Measurements from ENCODE around the gene KRTAP5-1.
A peak's percentile ranks its signal among the peaks of the same experiment; 100 is the strongest.
"Not testable (repeated sequence)": the region's sequence is repeated elsewhere in the genome, so short reads cannot be mapped to it uniquely, and the experiment has no call there.

KRTAP5-1 gene

DNA sequence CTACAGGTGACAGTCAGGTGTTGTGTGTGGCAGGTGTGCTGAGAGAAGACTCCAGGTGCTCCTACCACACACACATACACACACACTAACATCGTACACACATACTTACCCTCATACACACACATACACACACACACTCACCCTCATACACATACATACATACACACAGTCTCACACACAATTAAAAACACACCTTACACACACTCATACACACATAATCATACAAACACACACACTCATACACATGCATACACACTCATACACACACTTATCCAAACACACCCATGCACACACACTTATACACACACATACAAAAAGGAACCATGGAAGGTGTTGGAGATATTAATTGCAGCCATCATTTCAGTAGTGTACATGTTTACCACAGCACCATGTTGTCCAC lies 18.5 kb upstream of the KRTAP5-1 start:
- DNase-seq = no peak

DNA sequence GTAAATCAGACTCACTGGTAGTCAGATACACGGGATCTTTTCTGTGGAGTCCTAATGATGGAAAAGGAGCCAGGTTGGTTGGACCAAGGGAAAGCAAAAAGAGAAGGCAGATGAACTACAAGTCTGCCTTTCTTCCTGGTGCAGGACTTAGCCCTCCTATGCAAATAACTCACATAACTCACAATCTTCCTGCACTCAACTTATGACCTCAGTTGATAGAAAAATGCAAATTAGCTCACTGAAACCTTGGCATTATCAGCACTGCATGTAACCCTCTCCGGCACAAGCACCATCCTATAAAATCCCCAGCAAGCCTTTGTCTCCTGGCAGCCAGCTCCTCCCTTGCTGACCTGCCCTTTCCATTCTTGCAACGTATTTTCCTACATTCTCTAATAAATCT lies 16.6 kb upstream of the KRTAP5-1 start:
- not testable (repeated sequence) for DNase-seq

DNA sequence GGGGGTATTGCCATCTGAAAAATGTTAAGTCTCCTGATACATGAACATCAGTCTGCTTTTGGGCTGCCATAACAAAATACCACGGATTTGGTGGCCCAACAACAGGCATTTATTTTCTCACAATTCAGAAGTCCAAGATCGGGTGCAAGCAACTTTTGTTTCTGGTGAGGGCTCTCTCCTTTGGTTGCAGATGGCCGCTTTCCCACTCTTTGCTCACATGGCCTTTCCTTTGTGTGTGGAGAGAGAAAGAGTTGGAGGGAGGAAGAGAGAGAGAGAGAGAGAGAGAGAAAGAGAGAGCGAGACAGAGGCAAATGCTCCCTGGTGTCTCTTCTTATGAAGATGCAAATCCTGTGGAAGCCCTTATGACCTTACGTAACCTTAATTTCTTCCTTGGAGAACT lies 15.5 kb upstream of the KRTAP5-1 start:
- DNase-seq = peak in 10 of 58 donors; percentile 6 to 52 (median 16)

DNA sequence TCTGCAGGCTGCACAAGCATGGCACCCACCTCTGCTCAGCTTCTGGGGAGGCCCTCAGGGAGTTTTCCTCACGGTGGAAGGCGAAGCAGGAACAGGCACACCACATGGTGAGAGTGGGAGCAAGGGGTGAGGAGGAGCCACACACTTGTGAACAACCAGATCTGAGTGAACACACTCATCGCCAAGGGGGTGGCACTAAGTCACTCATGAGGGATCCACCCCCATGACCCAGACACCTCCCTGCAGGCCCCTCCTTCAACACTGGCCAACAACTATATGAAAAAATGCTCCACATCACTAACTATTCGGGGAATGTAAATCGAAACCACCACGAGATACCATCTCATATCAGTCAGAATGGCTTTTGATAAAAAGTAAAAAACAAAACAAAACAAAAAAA lies 13.7 kb upstream of the KRTAP5-1 start:
- DNase-seq = no peak

DNA sequence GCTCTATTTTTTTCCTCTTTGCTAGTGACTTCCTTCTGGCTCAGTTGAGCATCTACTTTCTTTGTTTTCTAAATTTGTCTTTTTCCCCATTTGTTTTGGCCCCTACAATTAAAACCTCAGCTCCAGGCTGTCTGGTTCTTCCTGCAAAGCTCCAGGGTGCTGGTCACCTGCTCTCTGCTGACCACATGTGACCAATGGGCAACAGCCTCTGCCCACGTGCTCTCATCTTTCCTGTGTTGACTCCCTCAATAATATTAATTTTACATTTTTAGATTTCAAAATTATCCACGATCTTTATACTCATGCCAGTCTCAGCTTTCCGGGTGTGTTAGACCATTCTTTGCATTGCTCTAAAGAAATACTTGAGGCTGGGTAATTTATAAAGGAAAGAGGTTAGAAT lies 13.3 kb upstream of the KRTAP5-1 start:
- not testable (repeated sequence) for DNase-seq

DNA sequence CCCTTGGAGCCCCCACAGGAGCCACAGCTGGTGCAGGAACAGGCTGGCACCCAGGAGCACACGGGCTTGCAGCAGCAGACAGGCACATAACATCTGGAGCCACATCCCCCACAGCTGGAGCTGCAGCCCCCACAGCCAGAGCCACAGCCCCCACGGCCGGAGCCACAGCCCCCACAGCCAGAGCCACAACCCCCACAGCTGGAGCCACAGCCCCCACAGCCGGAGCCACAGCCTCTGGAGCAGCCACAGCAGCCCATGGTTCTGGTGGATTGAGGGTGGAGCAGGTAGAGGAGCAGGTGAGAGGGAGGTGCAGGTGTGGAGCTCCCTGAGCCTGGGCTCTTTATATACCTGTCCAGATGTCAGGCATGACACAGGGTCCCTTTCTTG lies 12.9 kb upstream of the KRTAP5-1 start, which contains the start of gene KRTAP5-2:
KRTAP5-2 (minus strand) TSS at position 301 of the 387 bp plus-strand sequence; CDS start at position 257, 44 bp downstream.
- no peak for DNase-seq

DNA sequence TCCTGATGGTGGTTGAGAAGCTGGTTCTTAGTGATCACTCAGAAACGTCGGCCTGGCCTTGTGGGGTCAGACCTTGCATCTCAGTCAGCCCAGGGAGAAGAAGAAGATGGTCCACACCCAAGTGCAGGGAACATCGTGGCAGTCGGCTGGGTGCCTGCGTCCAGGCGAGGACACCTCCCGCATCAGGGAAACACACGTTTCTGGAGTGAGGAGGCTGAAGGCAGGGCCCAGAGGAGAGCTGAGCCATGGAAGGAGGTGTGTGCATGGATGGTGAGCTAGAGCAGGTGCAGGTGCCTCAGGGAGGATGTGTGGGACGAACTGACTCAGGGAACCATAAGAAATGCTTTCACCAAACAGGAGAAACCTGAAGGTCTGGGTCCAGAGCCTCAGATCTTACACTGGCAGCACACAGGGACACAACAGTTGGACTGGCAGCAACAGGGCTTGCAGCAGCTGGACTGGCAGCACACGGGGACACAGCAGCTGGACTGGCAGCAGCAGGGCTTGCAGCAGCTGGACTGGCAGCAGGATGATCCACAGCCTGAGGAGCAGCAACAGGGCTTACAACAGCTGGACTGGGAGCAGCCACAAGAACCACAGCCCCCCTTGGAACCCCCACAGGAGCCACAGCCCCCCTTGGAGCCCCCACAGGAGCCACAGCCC lies 12.4 kb upstream of the KRTAP5-1 start:
- DNase-seq = no peak

DNA sequence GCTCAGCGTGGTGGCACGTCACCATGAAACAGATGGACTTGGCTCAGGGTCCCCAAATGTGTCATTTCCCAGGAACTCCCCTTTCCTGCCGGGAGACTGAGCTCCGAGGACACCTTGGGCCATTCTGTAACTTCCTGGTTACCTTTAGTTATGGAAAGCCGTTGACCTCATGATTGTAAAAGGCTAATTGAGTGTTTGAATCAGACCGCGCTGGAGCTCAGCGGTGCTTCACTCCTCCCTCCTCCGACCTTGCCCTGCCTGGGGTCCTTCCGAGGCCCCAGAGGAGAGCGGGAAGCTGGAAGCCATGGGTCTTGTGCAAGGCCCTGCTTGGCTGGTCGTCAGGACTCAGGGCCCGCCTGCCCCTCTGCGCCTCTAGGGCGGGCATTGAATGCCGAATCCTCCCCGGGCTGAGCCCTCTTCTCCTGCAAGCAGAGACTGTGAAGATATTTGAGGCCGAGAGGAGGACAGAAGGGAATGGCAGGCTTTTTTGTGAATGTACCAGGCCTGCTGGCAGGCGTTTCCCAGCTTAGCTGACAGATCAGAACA lies 11.6 kb upstream of the KRTAP5-1 start:
- not testable (repeated sequence) for DNase-seq

DNA sequence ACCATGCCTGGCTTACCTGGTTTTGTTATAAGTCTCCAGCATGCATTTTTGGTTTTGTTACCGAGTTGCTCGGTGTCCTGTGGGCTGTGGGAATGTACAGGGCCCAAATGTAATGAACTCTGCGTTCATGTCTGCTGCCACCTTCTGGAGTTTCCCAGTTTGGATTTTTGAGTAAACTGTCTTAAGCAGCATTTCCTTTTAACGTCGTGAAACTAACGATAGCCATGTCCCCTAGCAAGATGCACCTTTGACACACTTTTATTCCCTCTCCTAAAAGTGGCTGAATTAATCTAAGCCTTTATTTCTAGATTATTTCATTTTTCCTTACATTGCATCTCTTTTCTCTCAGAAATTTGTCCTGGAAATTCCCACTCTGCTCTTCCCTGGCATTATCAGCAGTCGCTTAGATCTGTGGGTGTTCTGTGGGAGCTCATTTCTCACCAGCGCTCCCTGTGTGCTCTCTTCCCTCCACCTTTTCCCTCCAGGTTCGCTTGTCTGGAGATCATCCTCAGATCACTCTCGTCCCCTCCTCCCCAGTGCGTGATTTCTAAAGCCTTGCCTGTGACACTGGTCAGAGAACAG lies 11.0 kb upstream of the KRTAP5-1 start:
- not testable (repeated sequence) for DNase-seq

DNA sequence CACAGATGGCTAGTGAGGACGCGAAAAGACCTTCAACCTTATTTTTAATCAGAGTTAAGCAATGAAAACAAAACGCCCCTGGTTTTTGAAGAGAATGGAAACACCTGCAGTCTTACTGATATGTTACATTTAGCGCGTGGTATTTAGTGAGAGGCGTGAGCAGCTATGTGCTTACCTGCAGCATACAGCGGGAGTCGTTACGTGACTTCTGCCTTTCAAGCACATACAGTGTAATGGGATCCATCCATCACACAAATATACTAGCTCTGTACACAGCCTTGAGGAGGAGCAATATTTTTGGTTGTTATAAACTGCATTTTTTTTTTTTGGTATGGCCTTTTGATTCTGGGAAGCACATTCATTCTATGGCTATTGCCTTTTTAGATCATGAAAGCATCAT lies 7.5 kb upstream of the KRTAP5-1 start:
- DNase-seq = no peak

DNA sequence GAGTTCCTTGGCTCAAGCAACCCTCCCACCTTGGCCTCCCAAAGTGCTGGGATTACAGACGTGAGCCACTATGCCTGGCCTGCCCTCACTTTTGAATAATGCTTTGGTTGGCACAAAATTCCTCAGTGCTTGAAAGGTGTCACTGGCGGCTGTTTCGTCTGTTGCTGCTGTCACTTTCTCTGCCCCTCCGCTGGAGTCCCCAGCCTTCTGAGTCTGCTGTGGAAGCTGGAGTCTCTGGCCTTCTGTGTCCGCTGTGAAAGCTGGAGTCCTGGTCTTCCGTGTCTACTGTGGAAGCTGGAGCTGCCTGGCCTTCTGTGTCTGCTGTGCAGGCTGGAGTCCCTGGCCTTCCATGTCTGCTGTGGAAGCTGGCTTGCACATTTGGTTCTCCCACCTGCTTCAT lies 4.9 kb upstream of the KRTAP5-1 start:
- no peak for DNase-seq

DNA sequence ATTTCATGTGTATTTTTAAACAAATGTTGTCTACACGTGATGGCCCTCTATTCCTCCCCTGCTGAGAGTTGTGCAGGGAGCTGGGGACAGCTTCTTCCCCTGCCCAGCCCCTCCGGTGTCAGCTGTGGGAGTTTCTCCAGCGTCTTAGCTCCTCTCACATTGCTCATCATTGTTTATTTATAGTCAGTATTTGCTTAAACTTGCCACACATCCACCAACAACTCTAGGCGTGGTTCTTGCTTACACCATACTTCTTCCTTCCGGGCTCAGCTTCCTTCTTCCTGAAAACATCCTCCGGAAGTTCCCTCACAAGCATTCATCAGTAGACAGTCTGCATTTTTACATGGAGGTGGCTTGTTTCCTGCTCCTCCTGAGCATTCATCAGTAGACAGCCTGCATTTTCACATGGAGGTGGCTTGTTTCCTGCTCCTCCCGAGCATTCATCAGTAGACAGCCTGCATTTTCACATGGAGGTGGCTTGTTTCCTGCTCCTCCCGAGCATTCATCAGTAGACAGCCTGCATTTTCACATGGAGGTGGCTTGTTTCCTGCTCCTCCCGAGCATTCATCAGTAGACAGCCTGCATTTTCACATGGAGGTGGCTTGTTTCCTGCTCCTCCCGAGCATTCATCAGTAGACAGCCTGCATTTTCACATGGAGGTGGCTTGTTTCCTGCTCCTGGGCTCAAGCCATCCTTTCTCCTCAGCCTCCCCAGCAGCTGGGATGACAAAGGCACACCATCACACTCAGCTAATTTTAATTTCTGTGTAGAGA lies 4.3 kb upstream of the KRTAP5-1 start:
- not testable (repeated sequence) for DNase-seq

DNA sequence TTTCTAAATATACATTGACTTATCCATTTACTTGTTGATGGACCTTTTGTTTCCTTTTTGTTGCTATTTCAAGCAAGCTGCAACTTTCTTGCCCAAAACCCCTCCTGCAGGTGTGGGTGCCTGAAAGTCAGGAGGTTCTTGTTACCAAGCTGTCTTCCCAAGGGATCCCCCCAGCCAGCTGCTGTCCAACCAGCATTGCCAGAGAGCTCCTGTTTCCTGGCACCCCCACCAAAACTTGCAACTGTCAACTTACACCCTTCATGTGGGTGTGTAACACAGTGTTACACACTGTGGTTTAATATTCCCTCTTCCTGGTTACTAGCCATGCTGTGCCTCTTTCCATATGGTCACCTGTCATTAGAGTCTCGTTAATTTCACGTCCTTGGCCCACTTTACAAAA lies 1.6 kb upstream of the KRTAP5-1 start:
- DNase-seq = no peak

DNA sequence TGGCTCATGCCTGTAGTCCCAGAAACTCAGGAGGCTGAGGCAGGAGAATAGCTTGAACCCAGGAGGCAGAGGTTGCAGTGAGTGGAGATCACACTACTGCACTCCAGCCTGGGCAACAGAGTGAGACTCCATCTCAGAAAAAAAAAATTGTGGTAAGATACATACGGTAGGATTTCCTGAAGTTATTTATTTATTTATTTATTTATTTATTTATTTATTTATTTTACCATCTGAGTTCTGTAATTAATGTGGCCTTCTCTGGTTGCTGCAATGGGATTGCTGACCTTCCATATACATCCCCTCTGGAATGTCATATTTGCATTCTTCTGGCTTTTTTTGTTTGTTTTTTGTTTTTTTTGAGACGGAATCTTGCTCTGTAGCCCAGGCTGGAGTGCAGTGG lies 2.2 kb downstream of the KRTAP5-1 start:
- not testable (repeated sequence) for DNase-seq

DNA sequence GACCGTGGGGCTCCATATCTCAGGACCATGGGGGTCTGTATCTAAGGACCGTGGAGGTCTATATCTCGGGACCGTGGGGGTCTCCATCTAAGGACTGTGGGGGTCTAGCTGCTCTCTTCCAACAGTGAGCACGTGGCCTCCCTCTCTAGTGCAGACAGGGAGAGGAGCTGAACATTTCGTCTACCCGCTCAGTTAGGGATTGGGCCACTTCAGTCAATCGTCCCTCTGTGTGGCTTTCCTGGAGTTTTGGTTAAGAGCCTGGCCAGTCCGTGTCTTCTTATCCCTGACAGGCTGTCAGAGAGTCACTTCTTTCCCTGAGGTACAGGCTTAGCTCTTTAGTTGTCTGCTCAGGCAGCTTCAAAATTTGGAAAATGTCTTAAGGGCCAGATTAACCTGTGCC lies 3.1 kb downstream of the KRTAP5-1 start:
- no peak for DNase-seq

DNA sequence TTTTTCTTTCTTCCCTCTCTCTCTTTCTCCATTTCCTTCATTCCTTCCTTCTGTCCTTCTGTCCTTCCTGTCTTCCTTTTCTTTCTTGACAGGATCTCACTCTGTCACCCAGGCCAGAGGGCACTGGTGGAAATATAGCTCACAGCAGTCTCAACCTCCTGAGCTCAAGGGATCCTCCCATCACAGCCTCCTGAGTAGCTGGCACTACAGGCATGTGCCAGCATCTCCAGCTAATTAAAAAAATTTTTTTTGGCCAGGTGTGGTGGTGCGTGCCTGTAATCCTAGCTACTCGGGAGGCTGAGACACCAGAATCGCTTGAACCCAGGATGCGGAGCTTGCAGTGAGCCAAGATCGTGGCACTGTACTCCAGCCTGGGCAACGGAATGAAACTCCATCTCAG lies 8.3 kb downstream of the KRTAP5-1 start:
- no peak for DNase-seq

DNA sequence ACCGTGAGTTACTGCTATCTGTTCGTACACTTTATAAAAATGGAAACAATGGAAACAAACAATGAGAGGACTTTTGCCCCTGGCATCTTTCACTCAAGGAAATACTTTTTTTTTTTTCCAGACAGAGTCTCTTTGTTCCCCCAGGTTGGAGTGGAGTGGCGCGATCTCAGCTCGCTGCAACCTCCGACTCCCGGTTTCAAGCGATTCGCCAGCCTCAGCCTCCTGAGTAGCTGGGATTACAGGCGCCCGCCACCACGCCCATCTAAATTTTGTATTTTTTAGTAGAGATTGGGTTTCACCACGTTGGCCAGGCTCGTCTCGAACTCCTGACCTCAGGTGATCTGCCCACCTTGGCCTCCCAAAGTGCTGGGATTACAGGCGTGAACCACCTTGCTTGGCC lies 9.3 kb downstream of the KRTAP5-1 start:
- DNase-seq = not testable (repeated sequence)

DNA sequence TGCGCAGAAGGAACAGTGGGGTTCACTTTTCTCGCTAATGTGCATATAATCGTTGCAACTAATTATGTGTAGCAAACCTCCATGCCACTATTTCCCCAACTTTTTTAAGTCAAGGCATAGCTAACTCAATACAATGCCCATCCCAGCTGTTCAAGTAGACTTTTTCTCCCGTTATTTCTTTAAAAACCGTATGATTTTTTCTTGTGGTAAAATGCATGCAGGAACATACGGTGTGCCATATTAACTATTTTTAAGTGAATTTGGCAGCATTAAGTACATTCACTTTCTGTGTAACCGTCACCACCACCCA lies 10.2 kb downstream of the KRTAP5-1 start:
- no peak for DNase-seq

DNA sequence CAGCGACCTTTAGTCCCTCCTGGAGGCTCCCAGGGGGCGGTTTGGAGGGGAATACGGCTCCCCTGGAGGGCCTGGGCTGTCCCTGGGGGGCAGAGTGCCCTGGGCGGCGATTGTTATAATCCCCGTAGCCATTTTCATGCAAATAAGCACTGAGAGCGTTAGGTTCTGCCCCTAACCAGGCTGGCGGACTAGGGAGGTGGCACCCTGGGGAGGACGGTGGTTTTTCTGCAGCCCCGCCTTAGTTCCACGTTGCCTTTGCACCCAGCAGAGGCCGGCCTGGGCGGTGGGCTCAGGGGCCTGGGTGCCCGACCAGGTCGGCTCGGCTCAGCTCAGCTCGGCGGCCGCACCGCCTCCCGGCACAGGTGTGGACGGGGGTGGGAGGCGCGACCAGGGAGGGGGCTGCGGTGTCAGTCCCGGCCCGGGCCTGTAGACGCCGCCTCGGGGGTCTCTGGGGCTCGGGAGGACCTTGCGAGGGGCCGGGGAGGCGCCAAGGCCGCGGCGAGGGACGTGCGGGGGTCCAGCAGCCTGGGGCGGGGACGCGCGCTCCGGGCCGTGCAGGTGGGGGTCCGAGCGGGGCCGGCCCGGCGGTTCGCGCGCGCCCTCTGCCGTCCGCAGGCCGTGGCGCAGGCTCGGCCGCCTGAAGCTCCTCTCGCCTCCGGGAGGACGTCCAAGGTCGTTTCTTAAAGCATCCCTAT lies 10.7 kb downstream of the KRTAP5-1 start:
- DNase-seq = peak in 35 of 58 donors; percentile 20 to 71 (median 50)

DNA sequence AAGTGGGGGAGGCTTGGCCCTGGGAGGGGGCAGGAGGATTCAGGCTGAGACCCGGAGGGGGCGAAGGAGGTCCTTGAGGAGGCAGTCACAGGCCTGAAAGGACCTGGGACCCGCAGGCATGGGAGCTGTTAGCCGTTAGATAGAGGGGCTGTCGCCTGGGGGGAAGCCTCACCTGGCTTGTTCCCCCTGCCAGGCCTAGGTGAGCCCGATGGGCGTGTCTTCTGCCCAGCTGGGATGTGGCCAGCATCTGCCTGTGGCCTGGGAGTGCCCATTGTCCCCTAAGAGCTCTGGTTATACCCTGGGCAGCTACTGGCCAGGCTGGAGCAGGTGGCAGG lies 11.2 kb downstream of the KRTAP5-1 start:
- DNase-seq = peak in 1 of 58 donors; percentile 49

DNA sequence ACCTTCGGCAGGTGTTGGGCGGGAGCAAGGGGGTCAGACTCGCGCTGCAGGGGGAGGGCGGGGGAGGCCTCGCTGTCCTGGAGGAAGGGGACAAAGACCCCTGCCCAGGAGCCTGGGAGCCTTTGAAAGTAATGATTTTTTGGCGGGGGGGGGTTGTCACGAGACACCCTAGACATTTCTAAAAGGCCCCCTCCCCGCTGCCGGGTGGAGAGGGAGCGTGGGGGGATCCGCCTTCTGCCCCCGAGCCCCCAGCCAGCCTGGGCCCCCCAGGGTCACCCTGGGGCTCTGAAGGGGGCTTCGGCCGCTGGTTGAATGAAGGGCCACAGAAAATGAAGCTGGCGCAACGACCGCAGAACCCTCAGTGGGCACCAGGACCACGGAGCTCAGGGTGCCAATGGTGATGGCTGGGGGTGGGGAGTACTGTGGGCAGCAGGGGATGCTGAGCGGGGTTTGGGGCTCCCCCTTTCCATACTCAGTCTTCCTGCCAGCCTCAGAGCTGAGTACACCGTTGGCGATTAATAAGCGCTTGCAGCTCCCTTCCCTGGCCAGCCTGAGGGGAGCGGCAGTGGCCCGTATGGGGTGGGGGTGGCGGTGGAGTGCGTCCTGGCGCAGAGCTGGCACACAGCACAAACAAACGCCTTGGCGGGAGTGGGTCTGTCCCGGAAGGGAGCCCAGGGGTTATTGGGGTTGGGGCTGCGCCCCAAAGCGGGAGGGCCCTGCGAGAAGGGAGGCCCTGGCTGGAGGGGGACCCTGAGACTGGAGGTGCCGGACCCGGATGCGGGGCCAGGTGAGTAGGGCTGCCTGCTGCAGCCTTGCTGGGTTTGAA lies 11.8 kb downstream of the KRTAP5-1 start:
- DNase-seq = peak in 20 of 58 donors; percentile 27 to 67 (median 40)
